Measurements from ENCODE around the gene MORN5.

- no peak for TF ChIP-seq POLR2A (IDR thresholded peaks at IDR 0.05)
- TF ChIP-seq, protein P1, sequence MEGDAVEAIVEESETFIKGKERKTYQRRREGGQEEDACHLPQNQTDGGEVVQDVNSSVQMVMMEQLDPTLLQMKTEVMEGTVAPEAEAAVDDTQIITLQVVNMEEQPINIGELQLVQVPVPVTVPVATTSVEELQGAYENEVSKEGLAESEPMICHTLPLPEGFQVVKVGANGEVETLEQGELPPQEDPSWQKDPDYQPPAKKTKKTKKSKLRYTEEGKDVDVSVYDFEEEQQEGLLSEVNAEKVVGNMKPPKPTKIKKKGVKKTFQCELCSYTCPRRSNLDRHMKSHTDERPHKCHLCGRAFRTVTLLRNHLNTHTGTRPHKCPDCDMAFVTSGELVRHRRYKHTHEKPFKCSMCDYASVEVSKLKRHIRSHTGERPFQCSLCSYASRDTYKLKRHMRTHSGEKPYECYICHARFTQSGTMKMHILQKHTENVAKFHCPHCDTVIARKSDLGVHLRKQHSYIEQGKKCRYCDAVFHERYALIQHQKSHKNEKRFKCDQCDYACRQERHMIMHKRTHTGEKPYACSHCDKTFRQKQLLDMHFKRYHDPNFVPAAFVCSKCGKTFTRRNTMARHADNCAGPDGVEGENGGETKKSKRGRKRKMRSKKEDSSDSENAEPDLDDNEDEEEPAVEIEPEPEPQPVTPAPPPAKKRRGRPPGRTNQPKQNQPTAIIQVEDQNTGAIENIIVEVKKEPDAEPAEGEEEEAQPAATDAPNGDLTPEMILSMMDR (IDR thresholded peaks at IDR 0.05): no peak
Observed at GRCh38 chr9:122186777-122187470, 27.2 kb downstream of the MORN5 start.

Measured in testis (tissue), 2 donors.